Fibroblast of lung (primary cell): Measurements from ENCODE around the gene ADGRE1.

Experiments used
- EZH2 ChIP-seq: IDR thresholded peaks from 2 replicates; pipeline ENCODE4 v1.5.1; 2012; ENCODE audit warnings: low read length, control low read depth, mild to moderate bottlenecking; ENCODE audit errors: missing control alignments
- TF ChIP-seq, protein P1 (sequence below), 2 donors: IDR thresholded peaks in 1 of 2; conservative IDR thresholded peaks in 1 of 2; 1 replicate in 1 of 2; 2 replicates in 1 of 2; pipeline ENCODE4 v1.5.1; 2011 to 2012; ENCODE audit warnings: low read length in 2 of 2, control low read depth in 1 of 2, inconsistent platforms in 1 of 2, low read depth in 1 of 2, mild to moderate bottlenecking in 1 of 2

DNA sequence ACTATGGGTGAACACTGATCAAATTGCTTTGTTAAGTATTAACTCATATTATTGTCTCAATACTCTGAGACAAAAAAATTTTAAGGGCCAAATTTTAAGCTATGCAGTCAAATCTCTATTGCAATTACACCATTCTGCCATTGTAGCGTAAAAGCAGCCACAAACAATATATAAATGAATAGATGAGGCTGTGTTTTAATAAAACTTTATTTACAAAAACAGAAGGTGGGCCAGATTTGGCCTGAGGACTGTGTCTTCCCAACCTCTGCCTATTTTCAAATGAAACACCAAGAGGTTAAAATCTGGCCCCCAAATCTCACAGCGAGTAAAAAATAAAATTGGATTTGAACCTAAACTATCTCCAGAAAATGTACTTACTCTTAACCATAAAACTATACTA, 82.1 kb downstream of the ADGRE1 start:
- no peak for TF ChIP-seq EZH2
- TF ChIP-seq, protein P1, sequence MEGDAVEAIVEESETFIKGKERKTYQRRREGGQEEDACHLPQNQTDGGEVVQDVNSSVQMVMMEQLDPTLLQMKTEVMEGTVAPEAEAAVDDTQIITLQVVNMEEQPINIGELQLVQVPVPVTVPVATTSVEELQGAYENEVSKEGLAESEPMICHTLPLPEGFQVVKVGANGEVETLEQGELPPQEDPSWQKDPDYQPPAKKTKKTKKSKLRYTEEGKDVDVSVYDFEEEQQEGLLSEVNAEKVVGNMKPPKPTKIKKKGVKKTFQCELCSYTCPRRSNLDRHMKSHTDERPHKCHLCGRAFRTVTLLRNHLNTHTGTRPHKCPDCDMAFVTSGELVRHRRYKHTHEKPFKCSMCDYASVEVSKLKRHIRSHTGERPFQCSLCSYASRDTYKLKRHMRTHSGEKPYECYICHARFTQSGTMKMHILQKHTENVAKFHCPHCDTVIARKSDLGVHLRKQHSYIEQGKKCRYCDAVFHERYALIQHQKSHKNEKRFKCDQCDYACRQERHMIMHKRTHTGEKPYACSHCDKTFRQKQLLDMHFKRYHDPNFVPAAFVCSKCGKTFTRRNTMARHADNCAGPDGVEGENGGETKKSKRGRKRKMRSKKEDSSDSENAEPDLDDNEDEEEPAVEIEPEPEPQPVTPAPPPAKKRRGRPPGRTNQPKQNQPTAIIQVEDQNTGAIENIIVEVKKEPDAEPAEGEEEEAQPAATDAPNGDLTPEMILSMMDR (conservative IDR thresholded peaks at IDR 0.05 in 1 of 2, IDR thresholded peaks at IDR 0.05 in 1 of 2; ENCODE audit: low read depth in 1 of 2, low read length in 2 of 2) = no peak
